BJ (cell line): ENCODE results near the gene SLC9A1. TPM values are rescaled to one million over a fixed set of nuclear protein-coding genes. Genes with fewer than 3 reads are reported as not detected.

Source experiments
- CTCF ChIA-PET: fragments of 350-600 bp; formaldehyde crosslinking; extraction: SDS; loops from one replicate; lab custom pipeline; 2021; ENCODE audit warnings: antibody characterized with exemption, inconsistent platforms; lab: Yijun Ruan, JAX
- POLR2A ChIA-PET: fragments of 300-600 bp; sonication (Branson Sonifier 250); formaldehyde crosslinking; extraction: SDS; loops from one replicate; lab custom pipeline; 2021; ENCODE audit warnings: antibody characterized with exemption; lab: Charles Lee
- DNase-seq: peaks from one replicate; pipeline ENCODE4 v3.0.0-alpha.2; 2011; ENCODE audit warnings: low read depth
- H3K27me3 ChIP-seq: 2 replicates; pipeline ENCODE4 v1.6.0; 2011; ENCODE audit warnings: low read length; ENCODE audit not compliant: control insufficient read depth, insufficient read depth
- H3K36me3 ChIP-seq: 2 replicates; pipeline ENCODE4 v1.5.1; 2011; ENCODE audit warnings: low read length; ENCODE audit not compliant: control insufficient read depth, insufficient read depth
- H3K4me3 ChIP-seq: 2 replicates; pipeline ENCODE4 v1.5.1; 2011; ENCODE audit warnings: low read depth, mild to moderate bottlenecking, control low read depth, low read length
- CTCF ChIP-seq: IDR thresholded peaks from 2 replicates; pipeline ENCODE4 v1.5.1; 2011; ENCODE audit warnings: low read depth, mild to moderate bottlenecking, control low read depth, inconsistent platforms, low read length, moderate library complexity; ENCODE audit not compliant: insufficient read depth
- polyA plus RNA-seq: library from polyadenylated mRNA; depleted of rRNA; stranded (reverse); fragments of >200 nt; gene quantifications from 2 replicates; pipeline ENCODE4 v1.2.3, GENCODE V29; 2011

SLC9A1 gene
- polyA plus RNA-seq, 1 experiment = 18.9 TPM

GRCh38 chr1:27092888-27093287, 62.0 kb downstream of the SLC9A1 start:
- H3K36me3 ChIP-seq = no peaks in the 10 kb centered on the region
- ChIA-PET CTCF (interaction anchor here (1.2 to 16.3 kb wide), 4 partner anchors 45 to 207 kb away, joined by 3 to 551 read pairs (median 4); no protein-coding TSS in a partner anchor), POLR2A (no interaction called here)
- no peaks in the 10 kb centered on the region for H3K27me3 ChIP-seq
- no peak for DNase-seq
- no peak for TF ChIP-seq CTCF
- no peak overlapping the region for H3K4me3 ChIP-seq

GRCh38 chr1:27090911-27091310, 64.0 kb downstream of the SLC9A1 start:
- TF ChIP-seq CTCF = no peak
- no peak for DNase-seq
- POLR2A ChIA-PET = no interaction called here
- no peaks in the 10 kb centered on the region for H3K36me3 ChIP-seq
- no peaks in the 10 kb centered on the region for H3K27me3 ChIP-seq
- CTCF ChIA-PET = interaction anchor here (0.6 to 16.3 kb wide), 4 partner anchors 9 to 94 kb away, joined by 3 to 551 read pairs (median 3); no protein-coding TSS in a partner anchor
- no peak overlapping the region for H3K4me3 ChIP-seq

- ChIA-PET CTCF (interaction anchor here (0.5 to 1.1 kb wide), 5 partner anchors 8 to 43 kb away, joined by 3 to 4 read pairs (median 3); no protein-coding TSS in a partner anchor), POLR2A (no interaction called here)
- Histone ChIP-seq H3K27me3 (no peaks in the 10 kb centered on the region), H3K36me3 (no peaks in the 10 kb centered on the region), H3K4me3 (no peak overlapping the region)
- no peak for DNase-seq
- no peak for TF ChIP-seq CTCF
Observed at GRCh38 chr1:27087371-27088220, 67.3 kb downstream of the SLC9A1 start.

GRCh38 chr1:27086628-27087027, 68.3 kb downstream of the SLC9A1 start:
- H3K36me3 ChIP-seq = no peaks in the 10 kb centered on the region
- CTCF ChIA-PET = interaction anchor here (0.6 to 0.8 kb wide), 2 partner anchors 16 to 42 kb away, joined by 3 read pairs; no protein-coding TSS in a partner anchor
- no peak for TF ChIP-seq CTCF
- POLR2A ChIA-PET = no interaction called here
- no peak for DNase-seq
- no peak overlapping the region for H3K4me3 ChIP-seq
- H3K27me3 ChIP-seq = no peaks in the 10 kb centered on the region

- TF ChIP-seq CTCF = no peak
- DNase-seq = no peak
- ChIA-PET CTCF (interaction anchor here (0.6 to 2.0 kb wide), 3 partner anchors 11 to 271 kb away, joined by 3 to 7 read pairs (median 6); no protein-coding TSS in a partner anchor), POLR2A (no interaction called here)
- Histone ChIP-seq H3K4me3 (no peak overlapping the region), H3K36me3 (no peaks in the 10 kb centered on the region), H3K27me3 (no peaks in the 10 kb centered on the region)
Observed at GRCh38 chr1:27086026-27086425, 68.9 kb downstream of the SLC9A1 start.
